Measurements from ENCODE around the gene ZNF556.

Gene ZNF556

DNA sequence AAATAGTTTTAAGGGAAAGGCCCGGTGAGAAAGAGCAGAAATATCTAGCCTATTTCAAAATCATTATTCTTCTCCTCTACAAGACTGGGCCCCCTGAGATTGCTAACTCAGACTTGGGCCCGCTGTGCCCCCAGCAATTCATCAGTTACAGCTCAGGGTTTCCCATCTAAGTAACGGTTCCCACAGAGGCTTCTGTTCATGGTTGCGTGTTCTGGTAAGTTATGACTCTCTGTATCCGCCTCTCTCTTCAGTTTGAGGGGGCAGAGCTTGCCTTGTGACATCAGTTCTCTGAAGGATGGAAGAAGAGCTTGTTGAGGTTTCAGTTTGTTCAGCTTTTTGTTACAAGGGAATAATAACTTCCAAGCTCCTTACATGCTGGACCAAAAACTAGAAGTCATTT lies 45.2 kb downstream of the ZNF556 start:
- no peak for TF ChIP-seq EZH2phosphoT487 (IDR thresholded peaks at IDR 0.05; ENCODE audit: borderline replicate concordance, low read length)
- TF ChIP-seq, protein P1, sequence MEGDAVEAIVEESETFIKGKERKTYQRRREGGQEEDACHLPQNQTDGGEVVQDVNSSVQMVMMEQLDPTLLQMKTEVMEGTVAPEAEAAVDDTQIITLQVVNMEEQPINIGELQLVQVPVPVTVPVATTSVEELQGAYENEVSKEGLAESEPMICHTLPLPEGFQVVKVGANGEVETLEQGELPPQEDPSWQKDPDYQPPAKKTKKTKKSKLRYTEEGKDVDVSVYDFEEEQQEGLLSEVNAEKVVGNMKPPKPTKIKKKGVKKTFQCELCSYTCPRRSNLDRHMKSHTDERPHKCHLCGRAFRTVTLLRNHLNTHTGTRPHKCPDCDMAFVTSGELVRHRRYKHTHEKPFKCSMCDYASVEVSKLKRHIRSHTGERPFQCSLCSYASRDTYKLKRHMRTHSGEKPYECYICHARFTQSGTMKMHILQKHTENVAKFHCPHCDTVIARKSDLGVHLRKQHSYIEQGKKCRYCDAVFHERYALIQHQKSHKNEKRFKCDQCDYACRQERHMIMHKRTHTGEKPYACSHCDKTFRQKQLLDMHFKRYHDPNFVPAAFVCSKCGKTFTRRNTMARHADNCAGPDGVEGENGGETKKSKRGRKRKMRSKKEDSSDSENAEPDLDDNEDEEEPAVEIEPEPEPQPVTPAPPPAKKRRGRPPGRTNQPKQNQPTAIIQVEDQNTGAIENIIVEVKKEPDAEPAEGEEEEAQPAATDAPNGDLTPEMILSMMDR (IDR thresholded peaks at IDR 0.05; ENCODE audit: low read depth, low read length, poor library complexity, severe bottlenecking), result no peak
- Histone ChIP-seq H3K4me2 (ENCODE audit: low read length) (no peak overlapping the region), H3K4me1 (ENCODE audit: control insufficient read depth, low read length) (no peaks in the 10 kb centered on the region), H3K4me3 (ENCODE audit: low read length) (no peak overlapping the region), H4K20me1 (ENCODE audit: control insufficient read depth, insufficient read depth, low read depth, low read length) (no peaks in the 10 kb centered on the region), H3K27me3 (ENCODE audit: control insufficient read depth, low read length) (no peaks in the 10 kb centered on the region), H3K79me2 (ENCODE audit: control insufficient read depth, low read length) (peaks cover 43% of the 10 kb centered on the region), H3K9me2 (replicated peaks; ENCODE audit: control insufficient read depth, low read length) (no peaks in the 10 kb centered on the region), H3K36me3 (ENCODE audit: control insufficient read depth, low read length) (peaks cover 21% of the 10 kb centered on the region), H3K9me3 (ENCODE audit: control insufficient read depth, insufficient read depth, low read length) (no peaks in the 10 kb centered on the region), H3K27ac (ENCODE audit: low read depth, low read length) (no peak overlapping the region), H3F3A (ENCODE audit: control insufficient read depth, insufficient read depth) (no peaks in the 10 kb centered on the region)

DNA sequence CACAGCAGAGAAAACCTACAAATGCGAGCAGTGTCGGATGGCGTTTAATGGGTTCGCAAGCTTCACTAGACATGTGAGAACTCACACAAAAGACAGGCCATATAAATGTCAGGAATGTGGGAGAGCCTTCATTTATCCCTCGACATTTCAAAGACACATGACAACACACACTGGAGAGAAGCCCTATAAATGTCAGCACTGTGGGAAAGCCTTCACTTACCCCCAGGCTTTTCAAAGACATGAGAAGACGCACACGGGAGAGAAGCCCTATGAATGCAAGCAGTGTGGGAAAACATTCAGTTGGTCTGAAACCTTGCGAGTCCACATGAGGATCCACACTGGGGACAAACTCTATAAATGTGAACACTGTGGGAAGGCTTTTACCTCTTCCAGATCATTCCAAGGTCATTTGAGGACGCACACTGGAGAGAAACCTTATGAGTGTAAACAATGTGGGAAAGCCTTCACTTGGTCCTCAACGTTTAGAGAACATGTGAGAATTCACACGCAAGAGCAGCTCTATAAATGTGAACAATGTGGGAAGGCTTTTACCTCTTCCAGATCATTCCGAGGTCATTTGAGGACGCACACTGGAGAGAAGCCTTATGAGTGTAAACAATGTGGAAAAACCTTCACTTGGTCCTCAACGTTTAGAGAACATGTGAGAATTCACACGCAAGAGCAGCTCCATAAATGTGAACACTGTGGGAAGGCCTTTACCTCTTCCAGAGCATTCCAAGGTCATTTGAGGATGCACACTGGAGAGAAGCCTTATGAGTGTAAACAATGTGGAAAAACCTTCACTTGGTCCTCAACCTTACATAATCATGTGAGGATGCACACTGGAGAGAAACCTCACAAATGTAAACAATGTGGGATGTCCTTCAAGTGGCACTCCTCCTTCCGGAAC lies 50.4 kb downstream of the ZNF556 start:
- no peak for TF ChIP-seq EZH2phosphoT487 (IDR thresholded peaks at IDR 0.05; ENCODE audit: borderline replicate concordance, low read length)
- TF ChIP-seq, protein P1 (IDR thresholded peaks at IDR 0.05; ENCODE audit: low read depth, low read length, poor library complexity, severe bottlenecking), result no peak
- Histone ChIP-seq H3K36me3 (ENCODE audit: control insufficient read depth, low read length) (peaks cover 34% of the 10 kb centered on the region), H3K9me3 (ENCODE audit: control insufficient read depth, insufficient read depth, low read length) (no peaks in the 10 kb centered on the region), H3K79me2 (ENCODE audit: control insufficient read depth, low read length) (peaks cover 10% of the 10 kb centered on the region), H3K27ac (ENCODE audit: low read depth, low read length) (no peak overlapping the region), H3K4me2 (ENCODE audit: low read length) (no peak overlapping the region), H3K4me3 (ENCODE audit: low read length) (no peak overlapping the region), H3K27me3 (ENCODE audit: control insufficient read depth, low read length) (no peaks in the 10 kb centered on the region), H3K4me1 (ENCODE audit: control insufficient read depth, low read length) (no peaks in the 10 kb centered on the region), H3K9me2 (replicated peaks; ENCODE audit: control insufficient read depth, low read length) (no peaks in the 10 kb centered on the region), H3F3A (ENCODE audit: control insufficient read depth, insufficient read depth) (no peaks in the 10 kb centered on the region), H4K20me1 (ENCODE audit: control insufficient read depth, insufficient read depth, low read depth, low read length) (no peaks in the 10 kb centered on the region)

DNA sequence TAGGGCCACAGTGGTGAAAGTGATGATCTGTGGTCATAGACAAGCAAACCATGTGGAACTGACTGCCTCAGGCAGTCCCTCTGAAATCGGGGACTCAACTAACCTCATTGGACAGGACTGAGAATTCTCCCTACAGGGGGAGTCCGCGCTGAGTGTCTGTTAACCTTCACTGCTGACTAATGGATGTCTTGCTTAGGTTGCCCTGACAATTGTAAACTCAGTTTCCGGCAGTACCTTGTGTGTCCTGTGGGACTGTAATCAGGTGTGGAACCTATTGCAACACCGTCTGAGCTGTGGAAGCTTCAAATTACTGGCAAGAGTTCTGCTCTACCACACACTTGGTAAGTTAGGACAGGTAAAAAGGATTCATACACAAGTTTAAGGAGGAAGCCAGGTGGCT lies 55.9 kb downstream of the ZNF556 start:
- H3K9me2 ChIP-seq (replicated peaks; ENCODE audit: control insufficient read depth, low read length), result no peaks in the 10 kb centered on the region
- H3K4me2 ChIP-seq (ENCODE audit: low read length), result no peak overlapping the region
- H3K4me1 ChIP-seq (ENCODE audit: control insufficient read depth, low read length), result no peaks in the 10 kb centered on the region
- H3K36me3 ChIP-seq (ENCODE audit: control insufficient read depth, low read length), result peaks cover 7% of the 10 kb centered on the region
- H3F3A ChIP-seq (ENCODE audit: control insufficient read depth, insufficient read depth), result no peaks in the 10 kb centered on the region
- H3K4me3 ChIP-seq (ENCODE audit: low read length), result no peak overlapping the region
- TF ChIP-seq EZH2phosphoT487 (IDR thresholded peaks at IDR 0.05; ENCODE audit: borderline replicate concordance, low read length), result no peak
- TF ChIP-seq, protein P1 (IDR thresholded peaks at IDR 0.05; ENCODE audit: low read depth, low read length, poor library complexity, severe bottlenecking), result no peak
- H3K79me2 ChIP-seq (ENCODE audit: control insufficient read depth, low read length), result no peaks in the 10 kb centered on the region
- no peaks in the 10 kb centered on the region for H3K27me3 ChIP-seq (ENCODE audit: control insufficient read depth, low read length)
- H3K9me3 ChIP-seq (ENCODE audit: control insufficient read depth, insufficient read depth, low read length), result no peaks in the 10 kb centered on the region
- H3K27ac ChIP-seq (ENCODE audit: low read depth, low read length), result no peak overlapping the region
- H4K20me1 ChIP-seq (ENCODE audit: control insufficient read depth, insufficient read depth, low read depth, low read length), result no peaks in the 10 kb centered on the region
